Measurements from ENCODE around the gene ITIH5. TPM values are rescaled to one million over a fixed set of nuclear protein-coding genes. Genes with fewer than 3 reads are reported as not detected.

ITIH5 gene
- total and polyA plus RNA-seq, 2 donors (not counting 1 experiment from before 2014, with no cell fraction given): 0.22 to 12.4 TPM

DNA sequence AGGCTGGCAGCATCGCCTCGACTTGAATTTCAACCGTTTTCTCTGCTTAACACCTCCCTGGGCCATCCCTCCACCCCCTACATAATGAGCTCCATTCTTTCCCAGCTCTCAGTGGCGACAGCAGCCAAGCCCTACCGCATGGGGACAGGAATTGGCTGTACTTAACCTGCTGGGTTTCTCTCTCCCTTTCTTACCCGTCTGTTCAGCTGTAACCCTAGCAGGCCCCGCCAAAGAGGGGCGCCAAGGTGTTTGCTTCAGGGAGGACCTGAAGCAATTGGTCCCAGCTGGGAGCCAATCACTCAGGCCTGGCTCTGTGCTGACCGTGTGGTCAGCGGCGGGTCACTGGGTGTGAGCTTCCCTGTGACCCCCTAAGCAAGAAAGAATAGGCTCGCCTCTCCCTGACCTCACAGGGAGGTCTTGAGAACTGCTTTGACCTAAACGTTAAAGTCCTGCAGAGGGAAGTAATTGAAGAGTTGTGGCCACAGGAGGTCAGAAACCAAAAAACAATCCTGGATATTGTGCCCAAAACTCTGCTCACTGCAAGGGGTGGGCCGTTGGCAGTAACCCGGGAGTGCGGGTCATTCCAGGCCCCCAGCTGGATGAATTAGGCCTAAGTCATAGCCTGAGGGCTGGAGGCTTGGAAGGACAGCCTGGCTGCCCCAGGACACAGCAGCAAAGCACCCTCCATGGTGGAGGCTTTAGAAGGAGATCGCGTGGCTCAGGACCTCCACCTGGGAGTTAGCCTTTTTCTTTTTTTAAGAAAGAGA lies 114.6 kb downstream of the ITIH5 start:
- no peak overlapping the region for H3K9ac ChIP-seq (ENCODE audit: insufficient read depth, low read length)
- DNase-seq (ENCODE audit: low read depth in 2 of 2): no peak
- H3K27ac ChIP-seq (ENCODE audit: insufficient read depth, low read length): no peak overlapping the region
- H3K9me3 ChIP-seq (ENCODE audit: control insufficient read depth, insufficient read depth, low read depth, low read length): no peaks in the 10 kb centered on the region
- H3K4me3 ChIP-seq (replicated peaks in 1 of 4; ENCODE audit: control extremely low read depth in 1 of 4, insufficient read depth in 1 of 4, low read depth in 3 of 4, low read length in 4 of 4): no peak overlapping the region
- no peaks in the 10 kb centered on the region for H3K4me1 ChIP-seq (ENCODE audit: control insufficient read depth, extremely low read depth, insufficient read depth, low read length)
- H3K4me2 ChIP-seq (ENCODE audit: extremely low read depth, insufficient read depth, low read length): no peak overlapping the region
- no peaks in the 10 kb centered on the region for H3K36me3 ChIP-seq (ENCODE audit: control insufficient read depth, insufficient read depth, low read length)
- H3K27me3 ChIP-seq (ENCODE audit: control insufficient read depth, insufficient read depth, low read length): no peaks in the 10 kb centered on the region
- H4K20me1 ChIP-seq (ENCODE audit: control insufficient read depth, extremely low read depth, insufficient read depth, low read length): no peaks in the 10 kb centered on the region
- H3K79me2 ChIP-seq (ENCODE audit: control insufficient read depth, insufficient read depth, low read length): no peaks in the 10 kb centered on the region
- H2AFZ ChIP-seq (ENCODE audit: low read length): no peak overlapping the region
- TF ChIP-seq CTCF (conservative IDR thresholded peaks at IDR 0.05 in 1 of 2, IDR thresholded peaks at IDR 0.05 in 1 of 2; ENCODE audit: low read depth in 1 of 2, low read length in 2 of 2) (no peak), EZH2 (IDR thresholded peaks at IDR 0.05; ENCODE audit: low read length, missing control alignments) (no peak)

DNA sequence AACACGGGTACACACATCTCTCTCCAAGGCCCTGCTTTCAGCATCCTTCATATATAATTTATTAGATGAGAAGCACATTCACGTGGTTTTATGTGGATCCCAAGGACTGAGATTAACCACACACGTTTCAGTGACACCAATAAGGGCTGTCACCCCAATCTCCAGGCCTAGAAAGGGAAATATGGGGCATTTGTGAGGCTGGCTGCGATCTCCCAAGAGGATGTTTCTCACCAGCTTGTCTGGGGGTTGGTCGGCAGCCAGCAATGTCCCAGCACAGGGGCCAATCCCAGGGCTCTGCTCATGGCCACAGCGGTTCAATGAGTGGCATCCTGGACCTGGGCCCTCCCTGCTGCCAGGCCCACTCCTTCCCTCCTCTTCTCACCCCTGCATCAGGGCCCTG lies 115.5 kb downstream of the ITIH5 start:
- DNase-seq (ENCODE audit: low read depth in 2 of 2): no peak
- Histone ChIP-seq H3K36me3 (ENCODE audit: control insufficient read depth, insufficient read depth, low read length) (no peaks in the 10 kb centered on the region), H3K4me3 (replicated peaks in 1 of 4; ENCODE audit: control extremely low read depth in 1 of 4, insufficient read depth in 1 of 4, low read depth in 3 of 4, low read length in 4 of 4) (no peak overlapping the region), H3K4me2 (ENCODE audit: extremely low read depth, insufficient read depth, low read length) (no peak overlapping the region), H3K27ac (ENCODE audit: insufficient read depth, low read length) (no peak overlapping the region), H3K9me3 (ENCODE audit: control insufficient read depth, insufficient read depth, low read depth, low read length) (no peaks in the 10 kb centered on the region), H4K20me1 (ENCODE audit: control insufficient read depth, extremely low read depth, insufficient read depth, low read length) (no peaks in the 10 kb centered on the region), H3K27me3 (ENCODE audit: control insufficient read depth, insufficient read depth, low read length) (no peaks in the 10 kb centered on the region), H3K4me1 (ENCODE audit: control insufficient read depth, extremely low read depth, insufficient read depth, low read length) (no peaks in the 10 kb centered on the region), H2AFZ (ENCODE audit: low read length) (no peak overlapping the region), H3K79me2 (ENCODE audit: control insufficient read depth, insufficient read depth, low read length) (no peaks in the 10 kb centered on the region), H3K9ac (ENCODE audit: insufficient read depth, low read length) (no peak overlapping the region)
- TF ChIP-seq CTCF (conservative IDR thresholded peaks at IDR 0.05 in 1 of 2, IDR thresholded peaks at IDR 0.05 in 1 of 2; ENCODE audit: low read depth in 1 of 2, low read length in 2 of 2): no peak
- no peak for TF ChIP-seq EZH2 (IDR thresholded peaks at IDR 0.05; ENCODE audit: low read length, missing control alignments)

GRCh38 chr10:7550013-7550412 lies 116.8 kb downstream of the ITIH5 start:
- H3K4me1 ChIP-seq (ENCODE audit: control insufficient read depth, extremely low read depth, insufficient read depth, low read length): no peaks in the 10 kb centered on the region
- no peak overlapping the region for H3K9ac ChIP-seq (ENCODE audit: insufficient read depth, low read length)
- TF ChIP-seq CTCF (conservative IDR thresholded peaks at IDR 0.05 in 1 of 2, IDR thresholded peaks at IDR 0.05 in 1 of 2; ENCODE audit: low read depth in 1 of 2, low read length in 2 of 2) (no peak), EZH2 (IDR thresholded peaks at IDR 0.05; ENCODE audit: low read length, missing control alignments) (no peak)
- H3K4me2 ChIP-seq (ENCODE audit: extremely low read depth, insufficient read depth, low read length): no peak overlapping the region
- no peak overlapping the region for H3K4me3 ChIP-seq (replicated peaks in 1 of 4; ENCODE audit: control extremely low read depth in 1 of 4, insufficient read depth in 1 of 4, low read depth in 3 of 4, low read length in 4 of 4)
- H3K27me3 ChIP-seq (ENCODE audit: control insufficient read depth, insufficient read depth, low read length): no peaks in the 10 kb centered on the region
- H3K9me3 ChIP-seq (ENCODE audit: control insufficient read depth, insufficient read depth, low read depth, low read length): no peaks in the 10 kb centered on the region
- no peaks in the 10 kb centered on the region for H3K79me2 ChIP-seq (ENCODE audit: control insufficient read depth, insufficient read depth, low read length)
- H3K27ac ChIP-seq (ENCODE audit: insufficient read depth, low read length): no peak overlapping the region
- H2AFZ ChIP-seq (ENCODE audit: low read length): no peak overlapping the region
- no peak for DNase-seq (ENCODE audit: low read depth in 2 of 2)
- no peaks in the 10 kb centered on the region for H4K20me1 ChIP-seq (ENCODE audit: control insufficient read depth, extremely low read depth, insufficient read depth, low read length)
- no peaks in the 10 kb centered on the region for H3K36me3 ChIP-seq (ENCODE audit: control insufficient read depth, insufficient read depth, low read length)

Data from fibroblast of lung (primary cell).